HG03571 (cell line): ENCODE measurements around the gene C1orf50.
"Not testable (repeated sequence)": the region's sequence is repeated elsewhere in the genome, so short reads cannot be mapped to it uniquely, and the experiment has no call there.

Experiments
- ATAC-seq: cut with Tn5 transposase; IDR thresholded peaks from one replicate; pipeline ENCODE4 v1.9.1; 2021; ENCODE audit not compliant: unreplicated experiment

C1orf50 gene

DNA sequence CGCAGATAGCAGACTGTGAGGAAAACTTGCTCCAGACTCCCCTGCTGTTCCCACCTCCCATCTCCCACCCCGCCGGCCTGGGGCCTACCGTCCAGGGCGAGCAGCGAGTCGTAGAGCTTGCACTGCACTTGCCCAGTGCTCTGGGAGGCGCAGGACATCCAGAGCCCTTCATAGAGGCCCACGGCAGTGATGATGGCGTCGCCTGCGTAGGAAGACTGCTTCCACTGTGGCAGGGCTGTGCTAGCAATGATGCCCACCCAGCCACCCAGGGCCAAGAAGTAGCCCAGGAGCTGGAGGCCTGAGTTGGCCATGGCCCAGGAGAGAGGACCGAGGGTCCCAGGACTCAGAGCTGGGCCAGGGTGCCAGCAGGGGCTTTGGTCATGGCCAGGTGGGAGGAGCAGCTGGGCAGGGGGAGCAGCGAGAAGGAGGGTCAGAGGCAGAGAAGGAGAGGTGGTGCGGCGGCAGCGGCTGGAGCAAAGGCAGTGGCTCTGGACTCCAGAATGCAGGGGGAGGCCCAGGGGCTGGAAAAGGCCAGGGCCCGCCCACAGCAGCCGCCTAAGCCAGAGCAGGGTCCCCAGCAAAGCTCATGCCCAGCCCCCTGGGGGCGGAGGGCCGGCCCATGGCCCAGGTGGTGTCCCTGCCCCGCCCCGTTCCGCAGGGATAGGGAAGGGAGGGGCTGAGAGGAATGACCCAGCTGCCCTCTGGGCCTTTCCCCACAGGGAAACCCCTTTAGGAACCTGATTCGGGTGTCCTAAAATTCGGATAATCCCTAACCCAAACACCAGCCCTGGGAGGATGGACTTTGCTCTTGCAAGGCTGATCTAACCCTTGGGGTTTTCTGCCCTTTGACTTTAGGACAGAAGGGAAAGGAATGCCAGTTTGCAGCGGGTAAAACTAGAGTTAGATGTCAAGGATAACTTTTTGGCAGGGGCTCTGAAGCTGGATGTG, 27.0 kb upstream of the C1orf50 start, which contains the start of gene CLDN19:
CLDN19 (minus strand) TSS at position 484 of the 948 bp plus-strand sequence; CDS start at position 311, 173 bp downstream.
- ATAC-seq, result no peak

DNA sequence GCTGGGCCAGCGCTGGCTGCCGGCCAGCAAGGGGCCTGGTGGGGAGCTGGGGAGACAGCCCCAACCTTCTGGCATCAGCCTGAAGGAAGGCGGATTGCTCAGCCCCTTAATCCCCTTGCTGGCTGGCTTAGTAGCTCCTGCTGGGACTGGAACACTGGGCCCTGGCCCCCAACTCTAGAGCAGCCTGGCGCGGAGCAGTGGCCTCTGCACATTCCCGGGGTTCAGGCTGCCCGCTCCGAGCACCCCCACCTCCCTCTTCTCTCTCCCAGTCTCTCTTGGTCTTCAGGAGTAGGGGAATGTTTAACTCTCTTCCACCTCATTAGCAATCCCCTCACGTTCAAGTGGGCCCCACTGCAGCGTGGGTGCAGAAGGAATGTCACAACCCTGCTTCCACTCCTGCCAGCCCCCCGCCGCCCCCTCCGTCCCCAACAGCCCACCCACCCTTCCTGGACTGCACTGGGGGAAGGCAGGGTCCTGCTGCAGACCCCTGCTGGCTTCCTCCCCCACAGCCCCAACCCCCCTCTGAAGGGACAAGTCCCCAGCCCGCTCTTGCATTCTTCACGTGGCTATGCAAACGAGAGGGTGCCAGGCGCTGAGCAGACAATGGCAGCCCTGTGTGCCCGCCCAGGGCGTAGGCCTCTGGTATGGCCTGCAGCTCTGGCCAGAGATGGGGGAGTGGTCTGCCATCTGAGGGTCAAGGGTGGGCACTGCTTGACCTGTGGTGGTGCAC, 26.0 kb upstream of the C1orf50 start:
- ATAC-seq, result no peak

DNA sequence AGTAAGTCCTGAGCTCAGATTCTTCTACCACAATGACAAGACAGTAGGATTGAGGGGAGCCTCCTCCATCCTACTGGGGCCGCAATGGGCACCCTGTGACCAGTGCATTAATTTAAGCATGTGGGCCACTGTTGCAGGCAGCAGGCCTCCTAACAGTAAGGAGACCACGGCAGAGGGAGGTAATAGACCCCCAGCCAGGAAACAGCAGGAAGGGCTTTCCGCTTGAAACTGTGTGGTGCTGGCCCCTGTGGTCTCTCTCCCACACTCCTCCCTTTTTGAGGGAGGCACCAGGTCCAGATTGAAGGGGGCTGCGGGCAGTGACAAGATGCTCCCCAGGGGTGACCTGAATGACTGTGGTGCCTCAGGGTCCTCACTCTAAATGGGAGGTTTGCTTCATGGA, 25.3 kb upstream of the C1orf50 start:
- ATAC-seq, result no peak

DNA sequence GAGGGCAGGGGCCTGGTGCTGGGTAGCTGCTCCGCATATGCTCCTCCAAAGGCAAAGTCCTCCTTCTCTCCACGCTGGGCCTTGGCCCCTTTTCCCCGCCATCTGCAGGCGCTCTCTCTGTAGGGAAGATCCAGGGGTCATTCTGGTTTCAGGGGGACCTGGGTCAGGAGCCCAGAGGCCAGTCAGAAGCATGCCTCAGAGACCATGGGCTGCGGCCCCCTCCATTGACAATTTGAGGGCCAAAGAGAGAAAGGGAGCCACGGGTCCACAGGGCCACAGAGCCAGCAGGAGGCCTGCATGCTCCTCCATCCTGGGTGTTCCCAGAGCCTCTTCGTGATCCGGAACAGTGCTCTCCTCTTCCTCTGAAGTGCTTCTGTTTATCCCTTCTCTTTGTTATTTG, 24.9 kb upstream of the C1orf50 start:
- ATAC-seq, result no peak

DNA sequence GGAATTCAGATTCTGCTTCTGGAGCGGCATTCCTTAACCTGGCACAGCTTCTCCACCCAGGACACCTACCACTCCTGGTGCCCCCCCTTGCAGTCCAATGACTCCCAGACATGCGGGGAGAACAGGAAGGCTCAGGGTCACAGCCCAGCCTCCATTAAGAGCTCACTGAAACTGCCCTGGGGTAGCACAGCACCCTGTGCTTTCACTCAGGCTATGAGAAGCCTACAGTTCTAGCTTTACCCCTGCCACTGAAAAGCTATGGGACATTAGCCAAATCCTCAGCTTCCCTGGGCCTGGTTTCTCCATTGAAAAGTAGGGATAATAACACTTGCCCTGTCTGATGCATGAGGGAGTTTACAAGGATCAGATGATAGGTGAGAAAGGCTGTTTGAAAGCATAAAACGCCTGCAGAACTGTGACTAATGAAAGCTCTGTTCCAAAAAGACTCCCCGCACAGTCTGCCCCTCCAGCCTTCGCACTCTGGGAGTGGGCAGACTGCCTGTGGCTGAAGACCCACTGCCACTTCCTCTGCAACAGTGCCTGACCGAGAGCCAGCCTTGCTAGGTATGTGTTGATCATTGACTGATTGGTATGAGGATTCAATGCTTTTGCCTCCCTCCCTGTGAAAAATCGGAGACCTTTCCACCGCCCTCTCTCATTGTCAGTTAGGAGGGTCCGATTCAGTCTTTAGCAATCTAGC, 24.3 kb upstream of the C1orf50 start:
- no peak for ATAC-seq

DNA sequence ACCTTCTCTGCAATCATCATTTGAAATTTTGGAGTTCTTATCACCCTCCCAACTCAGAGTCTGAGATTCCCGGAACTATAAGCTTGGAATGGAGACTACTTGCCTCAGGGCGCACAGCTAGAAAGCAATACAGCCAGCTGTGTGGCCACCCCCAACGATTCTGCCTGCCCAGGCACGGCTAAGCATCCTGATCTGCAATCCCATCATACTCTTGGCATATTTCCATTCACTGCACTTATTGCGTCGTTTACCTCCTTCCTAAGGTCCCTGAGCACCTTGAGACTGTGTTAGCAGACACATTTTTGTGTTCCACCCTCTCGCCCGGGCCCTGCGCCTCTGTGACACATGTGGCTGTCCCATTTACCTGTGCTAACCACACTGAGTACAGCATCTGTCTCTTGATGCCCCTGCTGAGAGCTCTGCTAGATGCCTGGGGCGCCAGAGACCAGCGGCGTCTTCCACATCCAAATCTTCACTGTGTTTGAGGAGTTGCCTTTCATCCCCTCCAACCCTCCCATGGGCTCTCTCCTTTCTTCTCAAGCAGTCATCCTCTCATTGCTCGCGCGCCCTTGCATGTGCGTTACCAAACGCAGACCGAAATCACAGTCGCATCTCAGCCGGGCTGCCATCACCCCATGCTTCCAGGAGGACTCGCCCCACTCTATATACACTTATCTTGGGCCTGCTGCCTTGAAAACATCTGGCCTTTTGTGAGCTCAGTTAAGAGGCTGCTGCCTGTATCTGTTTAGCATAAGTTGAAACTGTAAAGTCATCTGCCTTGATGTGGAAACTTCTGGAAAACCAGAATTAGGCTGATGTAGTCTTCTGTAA, 23.5 kb upstream of the C1orf50 start:
- ATAC-seq, result no peak

DNA sequence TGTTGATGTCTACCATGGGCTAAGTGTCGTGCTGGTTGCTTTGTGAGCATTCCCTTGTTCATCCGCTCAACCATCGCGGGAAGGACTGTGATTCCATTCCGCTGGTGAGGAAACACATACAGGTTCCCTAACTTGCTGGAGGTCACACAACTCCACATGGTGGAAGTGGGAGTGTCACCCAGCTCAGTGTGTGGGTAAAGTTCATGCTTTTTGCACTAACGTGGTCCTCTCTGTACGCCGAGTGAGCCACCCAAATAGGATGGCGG, 23.0 kb upstream of the C1orf50 start:
- ATAC-seq, result no peak

DNA sequence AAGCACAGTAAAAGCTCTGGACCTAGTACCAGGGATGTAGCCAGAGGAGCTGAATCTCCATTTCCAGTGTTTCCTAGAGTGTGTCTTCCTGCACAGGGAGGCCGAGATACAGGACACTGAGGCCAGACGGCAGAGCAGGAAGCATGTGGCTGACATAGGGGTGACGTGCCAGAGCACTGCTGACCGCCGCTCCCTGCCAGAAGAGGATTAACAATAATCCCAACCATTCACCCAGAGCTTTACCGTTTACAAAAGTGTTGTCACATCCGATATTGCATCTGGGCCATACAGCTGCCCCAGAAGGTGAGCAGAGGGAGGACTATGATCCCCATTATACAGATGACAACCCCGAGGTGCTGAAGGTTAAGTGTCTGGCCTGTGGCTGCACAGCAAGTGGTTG, 21.2 kb upstream of the C1orf50 start:
- ATAC-seq, result no peak

DNA sequence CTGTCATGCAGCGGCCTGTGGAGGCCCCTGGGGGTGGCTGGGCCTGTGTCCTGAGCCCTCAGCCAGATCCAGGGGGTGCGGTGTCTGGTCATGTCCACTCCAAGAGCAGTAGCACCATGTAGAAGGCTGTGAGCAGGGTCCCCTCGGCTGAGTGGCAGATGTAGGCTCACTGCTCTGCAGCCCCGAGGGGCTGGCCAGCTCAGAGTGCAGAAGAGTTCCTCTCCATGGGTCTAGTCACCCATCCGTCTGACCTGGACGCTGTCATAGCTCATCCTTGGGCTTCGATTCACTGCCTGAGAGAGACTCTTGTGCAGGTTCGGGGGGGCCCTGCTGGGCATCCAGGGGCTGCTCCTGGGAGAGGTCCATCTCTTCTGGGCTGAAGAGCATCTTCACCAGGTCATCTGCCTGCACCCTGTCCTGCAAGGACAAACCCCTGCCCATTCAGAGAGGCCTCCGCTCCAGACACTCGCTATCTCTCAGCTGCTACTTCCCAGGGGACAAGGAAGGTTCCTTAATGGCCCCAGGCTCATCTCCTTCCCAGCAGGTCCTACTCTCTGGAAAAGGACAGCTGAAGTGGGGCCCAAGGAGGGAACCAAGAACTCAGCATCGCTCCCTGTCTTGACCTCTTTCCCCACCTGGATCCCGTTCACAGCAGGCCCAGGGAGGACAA, 20.5 kb upstream of the C1orf50 start:
- ATAC-seq, result no peak

DNA sequence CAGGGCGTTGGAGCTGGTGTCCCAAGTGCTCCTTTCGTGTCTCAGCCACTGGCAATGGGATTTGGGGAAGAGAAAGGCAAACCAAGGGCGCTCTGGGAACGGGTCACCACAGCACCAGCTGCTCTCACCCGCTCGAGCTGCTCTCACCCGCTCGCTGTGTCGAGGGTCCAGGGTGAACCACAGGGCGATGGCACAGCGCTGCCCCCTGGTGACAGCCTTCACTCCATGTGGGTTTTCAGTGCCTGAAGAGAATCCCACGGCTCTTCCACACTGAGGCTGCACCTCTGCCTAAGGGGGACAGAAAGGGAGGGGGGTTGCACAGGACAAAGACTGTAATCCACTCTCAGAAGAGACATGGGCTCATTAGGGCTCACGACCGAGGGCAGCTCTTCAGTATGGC, 19.9 kb upstream of the C1orf50 start:
- no peak for ATAC-seq

DNA sequence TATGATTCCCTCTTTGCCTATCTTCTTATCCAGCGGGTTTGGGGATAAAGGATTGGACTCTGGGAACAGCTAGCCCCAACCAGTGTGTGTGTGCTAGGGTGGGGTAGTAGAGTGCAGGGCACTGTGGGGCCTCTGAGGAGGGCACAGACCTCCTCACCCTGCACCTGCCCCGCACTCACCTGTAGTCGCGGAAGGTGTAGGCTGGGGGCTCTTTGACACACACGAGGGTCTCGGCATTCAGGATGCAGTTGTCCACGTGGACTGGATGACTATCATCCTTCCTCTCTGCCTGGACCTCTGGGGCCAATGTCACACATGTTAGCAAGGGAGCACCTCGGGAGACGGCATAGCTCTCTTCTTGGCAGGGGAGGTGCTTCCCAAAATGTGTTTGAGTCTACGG, 19.0 kb upstream of the C1orf50 start:
- ATAC-seq, result no peak

DNA sequence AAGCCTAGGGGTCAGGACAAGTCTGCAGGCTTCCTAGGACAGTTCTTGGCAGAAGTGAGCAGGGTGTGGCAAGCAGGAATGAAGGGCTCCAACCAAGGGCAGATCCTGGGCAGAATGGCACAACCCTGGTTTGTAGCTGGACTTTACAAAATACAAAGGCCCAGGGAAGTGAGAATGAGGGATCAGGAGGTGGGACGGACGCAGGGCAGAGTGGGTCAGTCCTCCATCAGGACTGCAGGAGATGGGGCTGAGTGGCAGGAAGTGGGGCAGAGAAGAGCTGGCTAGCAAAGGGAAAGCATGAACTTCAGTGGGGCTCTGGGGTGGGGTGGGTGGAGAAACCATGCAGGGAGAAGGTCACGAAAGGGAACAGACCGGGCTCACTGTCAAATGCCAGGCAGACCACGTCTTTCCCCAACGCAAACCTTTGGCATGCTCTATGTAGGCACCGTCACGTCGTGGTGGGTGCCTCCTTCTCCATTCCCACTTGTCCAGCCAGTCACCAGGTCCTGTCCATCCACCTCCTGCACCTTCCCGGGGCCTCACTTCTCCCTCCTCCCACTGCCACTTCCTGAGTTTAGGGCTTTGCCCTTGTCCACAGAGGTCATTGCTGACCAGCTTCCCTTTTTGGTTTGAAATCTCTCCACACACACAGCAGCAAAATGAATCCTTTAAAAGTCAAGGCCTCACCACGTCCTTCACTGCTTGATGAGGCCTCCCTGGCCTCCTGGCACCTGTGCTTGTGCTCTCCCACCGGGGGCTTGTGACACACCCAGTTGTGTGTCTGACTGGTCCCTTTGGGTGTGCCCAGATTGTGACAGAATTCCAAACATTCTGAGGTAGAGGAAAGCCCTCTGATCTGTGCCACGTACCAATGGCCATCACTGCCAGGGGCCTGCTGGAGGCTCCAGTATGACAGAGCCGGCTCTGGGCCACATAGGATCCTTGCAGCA, 18.3 kb upstream of the C1orf50 start:
- ATAC-seq, result no peak

DNA sequence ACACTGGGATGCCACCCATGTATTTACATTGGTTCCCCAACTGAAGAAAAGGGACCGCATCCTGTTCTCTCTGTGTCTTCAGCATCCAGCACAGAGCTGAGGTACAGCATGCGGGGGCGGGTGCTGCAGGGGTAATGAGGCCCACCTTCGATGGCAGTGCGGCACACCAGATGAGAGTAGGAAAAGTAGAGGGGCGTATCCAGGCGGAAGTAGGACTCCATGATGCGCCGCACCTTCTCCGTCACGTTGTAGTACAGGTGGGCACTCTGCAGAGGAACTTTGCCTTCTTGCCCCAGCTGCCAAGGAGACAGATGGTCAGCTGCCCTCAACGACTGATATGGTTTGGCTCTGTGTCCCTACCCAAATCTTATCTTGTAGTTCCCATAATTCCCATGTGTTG, 17.0 kb upstream of the C1orf50 start:
- ATAC-seq, result no peak

DNA sequence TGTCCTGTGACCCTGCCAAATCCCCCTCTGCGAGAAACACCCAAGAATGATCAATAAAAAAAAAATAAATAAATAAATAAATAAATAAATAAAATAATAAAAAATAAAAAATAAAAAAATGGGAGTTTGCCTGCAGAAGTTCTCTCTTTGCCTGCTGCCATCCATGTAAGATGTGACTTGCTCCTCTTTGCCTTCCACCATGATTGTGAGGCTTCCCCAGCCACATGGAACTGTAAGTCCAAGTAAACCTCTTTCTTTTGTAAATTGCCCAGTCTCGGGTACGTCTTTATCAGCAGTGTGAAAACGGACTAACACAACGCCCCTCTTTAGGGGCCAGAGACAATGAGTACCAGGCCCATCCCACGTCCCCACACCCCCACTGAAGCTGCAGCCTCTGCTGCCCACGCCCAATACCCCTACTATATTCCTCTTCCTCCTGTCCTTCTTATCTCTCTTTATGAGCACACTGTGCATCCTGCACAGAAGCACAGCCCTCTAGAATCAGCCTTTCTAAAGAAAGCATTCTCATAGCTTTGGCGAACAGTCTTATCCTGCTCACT, 15.5 kb upstream of the C1orf50 start:
- ATAC-seq, result not testable (repeated sequence)

DNA sequence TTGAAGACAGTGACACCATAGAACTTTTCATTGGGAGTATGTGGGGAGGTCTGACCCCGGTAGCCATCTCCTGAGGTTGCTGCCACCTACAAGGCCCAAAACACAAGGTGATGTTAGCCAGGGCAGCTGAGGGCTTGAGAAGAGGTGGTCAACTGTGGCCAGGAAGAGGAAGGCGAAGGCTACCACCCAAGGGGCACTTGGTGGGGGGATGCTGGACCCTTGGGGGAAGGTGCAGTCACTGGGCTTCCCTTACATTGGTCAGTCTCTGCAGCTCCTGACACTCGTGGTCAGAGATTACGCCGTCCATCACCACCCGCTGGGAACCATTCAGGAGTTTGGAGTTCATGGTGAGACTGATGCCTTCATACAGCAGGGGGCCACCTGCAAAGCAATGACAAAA, 14.8 kb upstream of the C1orf50 start:
- ATAC-seq, result no peak

DNA sequence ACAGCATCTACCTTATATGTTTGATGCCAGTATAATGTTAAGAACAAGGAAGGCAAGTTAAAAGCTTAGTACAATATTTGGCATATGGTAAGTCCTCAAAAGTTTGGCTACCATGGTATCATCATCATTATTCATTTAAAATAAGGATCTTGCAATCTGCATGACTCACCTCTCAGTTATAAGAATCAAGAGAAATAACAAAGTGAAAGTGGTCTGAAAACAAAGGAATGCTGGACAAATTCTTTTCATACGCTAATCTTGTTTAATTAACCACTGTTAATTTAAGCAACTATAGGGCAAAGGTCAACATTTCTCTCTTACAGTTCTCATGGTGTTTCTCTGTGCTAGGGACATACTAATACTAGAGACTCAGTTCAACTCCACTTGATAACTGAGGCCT, 14.0 kb upstream of the C1orf50 start:
- no peak for ATAC-seq

DNA sequence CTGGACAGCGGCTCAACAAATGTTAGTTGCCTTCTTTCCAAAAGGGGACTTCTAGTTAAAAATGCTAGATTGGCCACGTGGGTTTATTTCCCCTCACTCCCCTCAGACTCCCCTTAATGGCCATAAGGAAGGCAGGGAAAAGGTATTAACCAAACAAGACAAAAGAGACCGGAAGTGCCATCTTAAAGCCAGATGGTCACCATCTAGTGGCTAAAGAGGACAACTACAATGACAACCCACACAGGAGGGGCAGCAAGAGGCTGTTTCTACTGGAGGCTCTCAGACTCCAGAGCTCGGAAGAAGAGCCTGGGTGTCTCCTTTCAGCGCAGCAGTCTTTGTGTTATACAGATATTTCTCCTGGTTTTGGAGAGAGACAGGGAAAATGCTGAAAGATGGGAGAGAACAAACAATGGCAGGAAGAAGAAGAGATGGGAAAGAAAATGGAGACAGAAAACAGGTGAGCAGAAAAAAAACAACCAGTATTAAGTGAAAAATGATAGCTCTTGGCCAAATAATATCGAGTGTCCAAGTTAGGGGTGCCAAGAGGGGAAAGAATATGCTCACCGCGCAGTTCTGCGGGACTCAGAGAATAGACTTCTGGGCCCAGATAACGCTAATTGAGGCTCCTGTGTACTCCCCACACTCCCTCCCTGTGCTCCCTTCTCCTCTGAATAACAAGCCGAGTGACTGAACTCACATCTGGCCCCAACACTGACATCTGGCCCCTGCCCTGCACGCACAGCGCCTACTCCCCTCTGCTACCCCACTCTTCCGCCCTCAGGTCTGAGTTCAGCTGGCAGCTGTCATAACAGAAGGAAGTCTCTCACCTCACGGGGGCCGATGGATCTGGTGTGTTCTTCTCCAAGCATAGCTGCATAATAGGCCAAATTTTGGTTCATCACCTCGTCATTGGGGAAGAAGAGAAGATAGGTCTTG, 9.8 kb upstream of the C1orf50 start:
- ATAC-seq, result no peak

DNA sequence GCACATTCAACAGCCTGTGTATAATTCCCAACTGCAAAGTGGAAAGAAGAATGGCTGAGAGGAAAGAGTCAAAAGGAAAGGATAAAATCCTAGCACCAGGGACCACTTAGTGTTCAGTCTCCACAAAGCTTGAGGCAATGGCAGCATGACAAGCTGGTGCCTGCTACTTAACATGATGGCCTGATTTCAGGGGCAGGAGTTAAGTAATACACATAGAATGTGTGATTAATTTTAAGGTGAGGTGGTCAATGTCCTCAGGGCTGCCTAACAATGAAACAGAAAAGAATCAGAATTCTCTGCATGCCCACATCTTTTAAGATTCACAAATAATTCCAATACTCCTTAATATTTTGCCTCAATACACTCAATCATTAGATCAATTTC, 9.2 kb upstream of the C1orf50 start:
- no peak for ATAC-seq
